KOPT-K1 (cell line): ENCODE measurements around the gene KIAA1549.
A peak's percentile ranks its signal among the peaks of the same experiment; 100 is the strongest.

Experiments used
- H3K27ac ChIP-seq: fragments of 200-600 bp; sonication (generic); 2 replicates; pipeline ENCODE4 v1.5.1; 2016; ENCODE audit warnings: antibody characterized with exemption, mild to moderate bottlenecking, low read depth, low read length; ENCODE audit not compliant: poor library complexity, severe bottlenecking
- H3K36me3 ChIP-seq: fragments of 200-600 bp; sonication (generic); 2 replicates; pipeline ENCODE4 v1.5.1; 2017; ENCODE audit warnings: antibody characterized with exemption, mild to moderate bottlenecking, low read length, moderate library complexity; ENCODE audit not compliant: insufficient read depth
- H3K9me3 ChIP-seq: fragments of 200-600 bp; sonication (generic); 2 replicates; pipeline ENCODE4 v1.5.1; 2017; ENCODE audit warnings: antibody characterized with exemption, low read length, mild to moderate bottlenecking; ENCODE audit not compliant: insufficient read depth, poor library complexity, severe bottlenecking

Gene KIAA1549

DNA sequence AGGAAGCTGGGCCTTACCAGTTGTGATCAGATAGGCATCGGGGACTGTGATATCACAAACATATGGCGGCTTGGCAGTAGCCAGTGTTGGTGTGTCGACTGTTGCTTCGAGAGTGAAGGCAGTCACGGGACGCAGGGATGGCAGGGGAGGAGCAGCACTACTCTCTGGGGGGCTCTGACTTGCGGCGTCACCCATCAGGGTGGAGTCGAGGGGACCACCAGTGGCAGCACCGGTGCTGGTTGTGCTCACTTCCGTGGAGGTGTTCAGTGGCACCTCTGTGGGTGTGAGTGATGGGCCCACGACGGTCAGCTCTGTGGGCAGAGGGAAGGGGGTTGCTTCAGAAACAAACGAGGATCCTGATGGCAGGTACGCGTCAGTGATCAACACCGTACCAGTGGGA, 64.5 kb downstream of the KIAA1549 start:
- no peaks in the 10 kb centered on the region for H3K36me3 ChIP-seq
- no peak overlapping the region for H3K27ac ChIP-seq
- H3K9me3 ChIP-seq: no peaks in the 10 kb centered on the region

DNA sequence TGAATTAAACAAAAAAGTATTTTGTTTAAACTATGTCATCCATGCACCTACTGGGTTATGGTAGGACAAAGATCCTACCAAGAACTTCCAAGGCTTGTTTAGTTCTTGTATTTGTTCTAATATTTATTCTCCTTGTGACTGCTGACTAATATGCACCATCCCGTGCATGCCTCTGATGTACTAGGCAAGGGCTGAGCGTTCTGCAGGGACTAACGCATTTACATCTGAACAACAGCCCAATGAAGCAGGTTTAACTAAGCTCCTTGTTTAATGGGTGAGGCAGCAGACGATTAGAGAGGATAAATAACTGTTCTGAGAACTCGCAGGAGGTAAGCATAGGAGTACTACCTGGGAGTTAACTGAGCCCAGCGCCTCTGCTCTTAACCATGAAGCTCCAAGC, 64.9 kb downstream of the KIAA1549 start:
- no peaks in the 10 kb centered on the region for H3K9me3 ChIP-seq
- H3K27ac ChIP-seq: no peak overlapping the region
- H3K36me3 ChIP-seq: no peaks in the 10 kb centered on the region

DNA sequence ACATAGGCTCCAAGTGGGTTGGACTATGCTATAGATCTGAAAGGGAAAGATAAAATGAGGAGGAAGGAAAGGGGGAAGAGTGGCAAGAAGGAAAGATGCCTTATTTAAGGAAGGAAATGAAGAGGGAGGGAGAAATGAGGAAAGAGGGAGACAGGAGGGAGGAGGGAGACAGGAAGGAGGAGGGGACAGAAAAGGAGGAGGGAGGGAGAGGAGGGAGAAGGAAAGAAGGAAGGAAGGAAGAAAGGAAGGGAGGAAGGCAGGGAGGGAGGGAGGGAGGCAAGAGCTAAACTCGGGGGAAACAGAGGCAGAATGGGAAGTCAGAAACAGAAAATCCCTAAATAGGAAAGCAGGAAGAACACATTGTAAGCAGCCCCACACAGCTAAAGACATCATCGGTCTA, 67.4 kb downstream of the KIAA1549 start:
- Histone ChIP-seq H3K9me3 (no peaks in the 10 kb centered on the region), H3K36me3 (no peaks in the 10 kb centered on the region), H3K27ac (no peak overlapping the region)

DNA sequence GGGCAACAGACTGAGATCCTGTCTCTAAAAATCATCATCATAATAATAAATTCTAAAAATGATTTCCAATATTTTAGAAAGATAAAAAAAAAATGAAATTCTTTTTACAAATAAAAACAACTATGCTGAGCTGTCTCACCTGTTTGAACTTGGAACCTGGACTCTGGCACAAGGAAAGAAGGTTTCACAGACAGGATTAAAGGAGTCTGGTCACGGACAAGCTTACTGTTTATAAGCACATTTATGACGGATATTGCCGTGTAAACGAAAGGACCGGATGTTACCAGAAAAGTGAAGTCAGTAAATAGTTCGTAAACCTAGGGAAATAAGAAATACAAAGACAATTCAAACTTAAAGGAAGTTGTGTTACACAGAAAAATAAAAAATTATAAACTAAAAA, 70.2 kb downstream of the KIAA1549 start:
- Histone ChIP-seq H3K9me3 (no peaks in the 10 kb centered on the region), H3K36me3 (no peaks in the 10 kb centered on the region), H3K27ac (no peak overlapping the region)

DNA sequence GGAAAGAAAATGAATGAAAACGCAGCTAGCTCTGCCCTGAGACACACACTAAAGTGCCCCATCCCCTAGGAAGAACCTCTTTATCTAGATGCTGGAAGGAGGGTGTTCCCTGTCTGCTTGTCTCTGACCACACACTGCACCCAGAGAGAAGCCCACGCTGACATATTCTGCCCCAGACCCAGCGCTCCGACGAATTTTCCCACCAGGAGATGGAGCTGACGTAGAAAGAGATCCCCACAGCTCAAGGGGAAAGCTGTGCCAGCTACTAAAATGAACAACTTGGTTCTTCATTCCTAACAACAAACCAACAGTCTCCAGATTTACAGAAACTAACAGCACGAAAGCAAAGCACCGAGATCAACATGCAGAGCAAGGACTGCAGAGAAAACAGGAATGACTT, 73.3 kb downstream of the KIAA1549 start:
- no peaks in the 10 kb centered on the region for H3K36me3 ChIP-seq
- H3K9me3 ChIP-seq: no peaks in the 10 kb centered on the region
- H3K27ac ChIP-seq: no peak overlapping the region

DNA sequence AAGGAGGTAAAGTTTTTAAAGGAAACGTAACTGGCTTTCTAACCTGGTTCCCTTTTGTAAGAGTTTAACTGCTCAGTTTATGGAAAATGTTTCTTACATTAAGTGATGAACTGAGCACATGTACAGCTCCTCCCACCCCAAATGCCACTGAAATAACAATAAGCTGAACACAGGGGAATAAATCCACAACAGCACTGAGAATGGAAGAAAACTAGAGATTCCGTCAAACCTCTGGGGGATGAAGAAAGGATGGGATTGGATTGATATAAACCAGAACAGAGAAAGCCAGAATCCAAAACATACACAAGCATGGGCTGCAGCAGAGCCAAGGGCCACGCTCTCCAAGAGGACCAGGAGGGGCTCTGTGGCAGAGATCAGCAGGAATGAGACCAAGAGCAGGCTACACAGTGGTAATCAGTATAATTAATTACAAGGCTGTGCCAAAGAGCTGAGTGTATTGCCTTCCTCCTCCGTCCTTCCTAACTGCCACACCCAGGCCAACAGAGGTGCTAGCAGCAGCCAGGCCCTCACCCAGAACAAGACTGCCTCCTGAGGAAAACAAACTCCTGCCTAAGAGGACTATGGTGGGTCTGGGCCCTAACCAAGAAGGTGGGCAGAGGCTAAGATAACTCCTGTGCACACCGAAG, 73.9 kb downstream of the KIAA1549 start:
- H3K27ac ChIP-seq: no peak overlapping the region
- no peaks in the 10 kb centered on the region for H3K9me3 ChIP-seq
- no peaks in the 10 kb centered on the region for H3K36me3 ChIP-seq

DNA sequence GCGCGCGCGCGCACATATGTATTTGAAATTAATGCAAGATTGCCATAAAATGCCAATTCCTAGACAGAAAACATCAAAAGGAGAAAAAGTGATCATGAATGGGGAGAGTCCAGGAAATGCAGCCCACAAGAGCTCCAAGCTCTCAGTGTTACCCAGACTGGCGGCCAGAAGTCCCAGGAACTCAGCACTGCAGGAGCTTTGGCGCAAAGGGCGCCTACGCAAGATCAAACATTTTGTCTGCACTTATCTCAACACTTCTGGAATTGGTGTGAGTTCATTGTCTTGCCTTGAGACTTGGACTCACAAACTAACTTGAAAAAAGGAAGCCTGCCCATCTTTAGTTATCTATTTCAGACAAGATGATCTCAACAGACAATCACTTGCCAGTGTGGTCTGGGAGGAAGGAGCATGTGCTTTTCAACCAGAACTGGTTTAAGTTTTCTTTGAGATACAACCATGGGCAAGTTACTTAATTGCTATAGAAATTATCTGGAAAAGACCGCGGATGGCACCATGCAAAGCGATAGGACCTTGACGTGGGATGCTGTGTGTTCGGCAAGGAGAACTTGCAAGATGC, 77.2 kb downstream of the KIAA1549 start:
- Histone ChIP-seq H3K9me3 (no peaks in the 10 kb centered on the region), H3K27ac (peak overlapping the region; percentile 41), H3K36me3 (no peaks in the 10 kb centered on the region)

DNA sequence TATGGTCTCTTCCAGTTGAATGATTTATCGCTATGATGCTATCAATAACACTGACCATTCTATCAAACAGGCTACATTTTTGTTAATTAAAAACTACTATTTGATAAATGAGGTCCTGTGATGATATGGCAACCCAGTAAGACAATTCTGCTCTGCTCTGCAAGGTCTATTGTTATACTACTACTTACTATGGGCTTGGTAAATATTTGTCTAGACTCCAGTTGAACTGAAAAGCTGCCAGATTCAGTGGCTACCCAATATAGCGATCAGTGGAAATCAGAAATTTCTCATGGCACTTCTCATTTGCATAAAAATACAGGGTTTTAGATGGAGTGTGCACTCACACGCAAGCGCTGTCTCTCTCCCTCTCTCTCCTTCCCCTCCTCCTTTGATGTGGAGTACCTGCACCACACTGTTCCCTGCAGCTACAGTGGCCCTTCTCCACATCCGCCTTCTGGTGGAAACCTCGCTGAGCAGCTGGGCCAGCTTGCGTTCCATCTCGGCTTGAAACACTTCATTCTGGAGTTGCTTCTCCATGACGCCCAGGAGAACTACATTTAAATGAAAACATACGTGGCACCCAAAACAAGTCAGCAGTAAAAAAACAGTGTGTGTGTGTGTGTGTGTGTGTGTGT, 77.9 kb downstream of the KIAA1549 start:
- Histone ChIP-seq H3K27ac (peak overlapping the region; percentile 41), H3K36me3 (no peaks in the 10 kb centered on the region)

DNA sequence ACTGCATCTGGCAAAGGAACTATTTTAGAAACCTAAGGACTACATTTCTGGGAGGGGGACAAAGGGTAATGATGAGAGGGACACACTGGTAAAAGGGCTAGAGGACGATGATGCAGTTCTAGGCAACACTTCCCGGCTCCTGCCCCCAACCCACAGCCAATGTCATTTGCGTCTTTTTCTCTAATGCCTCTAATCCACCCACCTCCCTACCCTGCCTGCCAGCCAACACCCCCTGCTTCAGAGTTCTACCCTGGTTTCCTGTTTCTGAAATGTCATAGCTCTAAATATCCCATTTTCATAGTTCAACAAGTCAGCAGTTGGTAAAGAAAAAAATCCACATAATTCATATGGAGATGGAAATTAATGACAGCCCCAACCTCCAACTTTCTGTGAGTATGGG, 79.0 kb downstream of the KIAA1549 start:
- H3K9me3 ChIP-seq: no peaks in the 10 kb centered on the region
- no peaks in the 10 kb centered on the region for H3K36me3 ChIP-seq
- no peak overlapping the region for H3K27ac ChIP-seq

More for the DNA sequence above, 77.9 kb downstream of the KIAA1549 start:
- H3K9me3 ChIP-seq: no peaks in the 10 kb centered on the region

DNA sequence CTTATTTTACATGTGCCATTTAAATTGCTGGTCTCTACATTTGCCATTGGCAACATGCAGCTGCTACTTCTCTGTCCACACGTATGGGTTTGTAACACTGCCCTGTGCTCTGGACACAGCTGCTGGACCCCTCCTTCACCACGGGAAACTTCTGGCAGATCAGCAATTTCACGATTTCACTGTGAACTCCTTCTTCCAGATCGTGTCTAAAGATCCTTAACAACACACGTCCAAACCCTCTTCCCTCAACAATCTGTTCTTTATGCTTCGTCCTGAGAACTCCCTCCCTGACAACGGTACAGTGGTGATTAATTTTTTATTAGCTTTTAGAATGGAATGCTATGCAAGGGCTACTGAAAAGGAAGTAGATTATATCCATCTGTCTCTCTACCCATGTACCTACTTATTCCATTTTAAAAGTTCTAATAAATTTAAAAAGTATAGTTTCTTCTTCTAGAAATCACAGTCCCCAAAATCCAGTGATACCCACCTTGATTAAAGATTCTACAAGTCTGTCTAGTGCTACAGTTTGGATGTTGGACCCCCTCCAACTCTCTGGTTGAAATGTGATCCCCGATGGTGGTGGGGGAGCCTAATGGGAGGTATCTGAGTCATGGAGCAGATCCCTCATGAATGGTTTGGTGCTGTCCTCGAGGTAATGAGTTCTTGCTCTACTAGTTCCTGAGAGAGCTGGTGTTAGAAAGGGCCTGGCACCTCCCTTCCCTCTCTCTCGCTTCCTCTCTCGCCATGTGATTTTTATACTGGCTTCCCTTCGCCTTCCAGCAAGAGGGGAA, 81.0 kb downstream of the KIAA1549 start:
- Histone ChIP-seq H3K27ac (no peak overlapping the region), H3K36me3 (no peaks in the 10 kb centered on the region), H3K9me3 (no peaks in the 10 kb centered on the region)

DNA sequence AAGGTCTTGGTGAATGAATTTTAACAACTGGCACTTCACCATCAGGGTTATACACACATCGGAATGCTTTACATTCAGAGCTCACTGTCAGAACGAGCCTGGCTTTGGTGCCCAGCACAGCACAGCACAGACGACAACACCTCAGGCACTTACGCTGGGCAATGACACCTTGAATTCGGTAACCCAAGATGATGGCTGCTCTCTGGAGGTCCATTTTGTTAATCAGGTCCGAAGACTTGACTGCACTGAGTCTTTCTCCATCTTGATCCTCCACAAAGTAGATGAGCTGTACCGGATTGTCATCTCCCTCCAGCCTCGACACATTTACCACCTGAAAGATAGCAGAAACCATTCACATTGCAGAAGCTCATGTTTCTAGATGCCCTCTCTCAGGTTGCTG, 82.4 kb downstream of the KIAA1549 start:
- no peak overlapping the region for H3K27ac ChIP-seq
- H3K9me3 ChIP-seq: no peaks in the 10 kb centered on the region
- H3K36me3 ChIP-seq: no peaks in the 10 kb centered on the region

DNA sequence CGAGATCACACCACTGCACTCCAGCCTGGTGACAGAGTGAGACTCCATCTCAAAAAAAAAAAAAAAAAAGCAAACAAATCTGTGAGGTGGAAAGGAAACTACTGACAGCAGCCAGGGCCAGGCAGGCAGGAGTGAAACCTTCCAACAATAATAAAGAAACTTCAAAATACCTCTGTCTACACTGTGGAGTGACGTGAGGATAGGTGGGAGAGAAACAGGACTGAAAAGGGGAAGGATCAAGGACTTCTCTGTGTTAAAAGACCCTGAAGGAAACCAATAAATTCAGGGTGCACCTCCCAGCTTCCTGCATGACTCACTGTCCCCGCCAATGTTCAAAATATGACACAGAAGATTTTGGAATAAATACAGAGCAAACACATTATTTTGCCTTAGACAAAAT, 82.9 kb downstream of the KIAA1549 start:
- H3K27ac ChIP-seq: no peak overlapping the region
- no peaks in the 10 kb centered on the region for H3K9me3 ChIP-seq
- no peaks in the 10 kb centered on the region for H3K36me3 ChIP-seq

DNA sequence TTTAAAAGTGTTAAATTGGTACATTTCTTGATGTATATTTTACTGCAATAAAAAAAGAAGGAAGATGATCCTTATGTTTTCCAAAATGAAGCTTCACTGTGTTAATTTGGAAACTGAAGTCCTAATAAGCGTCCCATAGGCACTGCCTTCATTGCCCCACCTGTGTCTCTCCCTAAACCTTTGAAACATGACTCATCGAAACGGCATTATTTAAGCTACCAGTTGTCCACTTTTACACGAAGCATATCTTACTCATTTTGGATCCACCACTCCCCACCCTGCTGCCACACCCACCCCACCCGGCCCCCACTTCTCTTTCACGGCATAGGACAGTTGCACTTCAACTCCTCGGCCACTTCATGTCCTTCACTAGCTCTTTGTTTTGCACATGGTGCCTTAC, 85.5 kb downstream of the KIAA1549 start:
- Histone ChIP-seq H3K9me3 (no peaks in the 10 kb centered on the region), H3K27ac (no peak overlapping the region), H3K36me3 (no peaks in the 10 kb centered on the region)

DNA sequence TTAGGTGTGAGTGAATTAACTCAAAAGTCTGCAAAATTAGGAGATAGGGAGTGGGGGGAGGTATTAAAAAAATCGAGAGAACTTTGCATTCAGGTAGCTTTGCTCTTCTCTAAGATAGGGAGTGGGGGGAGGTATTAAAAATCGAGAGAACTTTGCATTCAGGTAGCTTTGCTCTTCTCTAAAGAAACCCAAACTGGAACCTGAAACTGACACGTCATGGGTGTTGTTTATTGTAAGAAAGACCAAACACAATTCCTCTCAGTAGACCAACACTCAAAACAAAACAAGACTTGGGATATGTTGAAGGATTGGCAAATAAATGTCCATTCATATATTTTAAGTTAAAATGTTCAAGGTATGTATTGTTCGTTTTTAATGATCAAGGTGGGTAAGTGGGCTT, 87.9 kb downstream of the KIAA1549 start:
- Histone ChIP-seq H3K36me3 (no peaks in the 10 kb centered on the region), H3K27ac (no peak overlapping the region), H3K9me3 (no peaks in the 10 kb centered on the region)

DNA sequence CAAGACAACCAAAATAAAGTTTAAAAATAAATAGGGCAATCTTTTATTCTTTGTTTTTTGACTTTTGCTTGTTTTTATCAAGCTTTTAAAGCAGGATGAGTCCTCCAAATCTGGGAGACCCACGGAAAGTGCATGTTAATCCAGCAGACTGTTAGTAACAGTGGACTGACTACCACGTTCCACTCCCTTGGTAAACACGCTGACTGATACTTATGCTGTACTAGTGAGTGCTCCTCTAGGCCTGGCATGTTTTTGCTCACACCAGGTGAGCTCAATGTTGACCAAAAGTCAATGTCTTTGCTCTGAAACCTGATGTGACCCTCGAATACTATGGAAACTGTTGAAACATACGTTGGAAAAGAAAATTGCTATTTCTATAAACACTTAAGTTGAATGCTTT, 88.4 kb downstream of the KIAA1549 start:
- Histone ChIP-seq H3K27ac (no peak overlapping the region), H3K9me3 (no peaks in the 10 kb centered on the region), H3K36me3 (no peaks in the 10 kb centered on the region)
